GM13977 (cell line): ENCODE results near the gene PDGFB.

Experiments used
- DNase-seq: peaks from one replicate; pipeline ENCODE4 v3.0.0; 2012; ENCODE audit warnings: low spot score
- CTCF ChIP-seq: IDR thresholded peaks from 2 replicates; pipeline ENCODE4 v1.5.1; 2012; ENCODE audit warnings: mild to moderate bottlenecking, control low read depth; ENCODE audit not compliant: insufficient read depth; ENCODE audit errors: extremely low read depth, missing control alignments
- in situ Hi-C: fragments of 300-500 bp; cut with MboI; formaldehyde crosslinking; loops from one replicate; pipeline ENCODE4 v1.12.0; 2022; ENCODE audit warnings: low sequenced_read_pairs, low pct_unique_long_range_greater_than_20kb, mixed read lengths, inconsistent platforms; ENCODE audit not compliant: unreplicated experiment

The PDGFB gene

GRCh38 chr22:39283322-39284141 lies 38.8 kb upstream of the PDGFB start:
- in situ Hi-C loops = no loop called here

GRCh38 chr22:39282645-39283321 lies 38.0 kb upstream of the PDGFB start:
- in situ Hi-C loops = no loop called here
- DNase-seq = no peak

More at GRCh38 chr22:39283322-39284141, 38.8 kb upstream of the PDGFB start:
- no peak for TF ChIP-seq CTCF
- DNase-seq = no peak

GRCh38 chr22:39281126-39281525 lies 36.3 kb upstream of the PDGFB start:
- in situ Hi-C loops = no loop called here
- no peak for DNase-seq
- TF ChIP-seq CTCF = no peak

More at GRCh38 chr22:39282645-39283321, 38.0 kb upstream of the PDGFB start:
- no peak for TF ChIP-seq CTCF

GRCh38 chr22:39280250-39280649 lies 35.5 kb upstream of the PDGFB start:
- TF ChIP-seq CTCF = no peak
- in situ Hi-C loops = no loop called here

GRCh38 chr22:39279170-39279850 lies 34.5 kb upstream of the PDGFB start:
- in situ Hi-C loops = no loop called here
- DNase-seq = no peak
- no peak for TF ChIP-seq CTCF

More at GRCh38 chr22:39280250-39280649, 35.5 kb upstream of the PDGFB start:
- DNase-seq = no peak

GRCh38 chr22:39278040-39278439 lies 33.3 kb upstream of the PDGFB start:
- no peak for DNase-seq
- in situ Hi-C loops = no loop called here
- TF ChIP-seq CTCF = no peak
